T47D (cell line): ENCODE data around the gene SSTR3.

Experiments
- DNase-seq, 2 experiments: peaks; one replicate each; pipeline versions ENCODE4 v3.0.0 to v3.0.0-alpha.2; 2011 to 2012; ENCODE audit warnings: low read depth in 1 of 2, low spot score in 1 of 2
- JUND ChIP-seq: IDR thresholded peaks from 2 replicates; pipeline ENCODE4 v1.6.1; 2012; ENCODE audit warnings: low read depth
- in situ Hi-C: cut with HindIII; loops from 2 replicates; pipeline ENCODE4 v1.10.0; 2016; ENCODE audit warnings: low sequenced_read_pairs, low pct_unique_long_range_greater_than_20kb

The SSTR3 gene

DNA sequence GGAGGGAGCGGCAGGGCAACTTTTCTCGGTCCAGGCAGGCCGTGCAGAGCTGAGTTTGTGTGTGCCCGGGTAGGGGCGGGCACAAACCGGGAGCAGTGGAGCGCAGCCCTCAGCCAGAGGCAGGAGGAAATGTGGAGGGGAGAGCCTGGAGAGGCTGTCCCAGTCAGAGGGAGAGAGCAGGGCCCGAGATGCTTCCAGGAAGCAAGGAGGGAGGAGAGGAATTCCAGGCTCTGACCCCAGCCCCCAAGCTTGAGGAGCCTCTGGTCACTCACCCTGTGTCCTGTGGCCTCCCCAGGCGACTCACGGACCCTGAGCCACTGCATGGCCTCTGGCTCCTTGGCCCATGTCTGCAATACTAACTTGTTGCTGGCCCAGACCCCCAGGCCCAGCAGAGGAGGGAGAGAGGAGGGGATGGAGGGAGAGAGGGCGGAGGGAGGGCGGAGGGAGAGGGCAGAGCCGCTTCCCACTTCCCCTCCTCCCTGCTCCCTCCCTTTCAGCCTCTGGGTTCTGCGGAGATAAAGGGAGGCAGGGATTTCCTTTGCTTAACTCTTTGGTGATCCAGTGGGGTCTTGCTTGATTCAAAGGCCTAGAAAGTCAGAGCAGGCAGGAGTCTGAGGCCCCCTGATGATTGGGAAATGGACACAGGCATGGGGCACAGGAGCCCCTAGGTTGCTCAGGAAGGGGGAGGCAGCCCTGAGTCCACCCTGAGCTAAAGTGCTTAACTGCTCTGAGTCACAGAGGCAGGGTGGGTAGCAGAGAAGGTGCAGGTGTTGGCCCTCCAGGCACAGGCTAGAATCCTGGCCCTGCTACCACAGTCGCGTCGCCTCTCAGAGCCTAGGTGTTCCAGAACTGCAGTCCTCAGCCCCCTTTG, 24.2 kb downstream of the SSTR3 start, which contains the start of gene C1QTNF6:
Gene C1QTNF6, minus strand, starts transcription at position 357 of the 871 bp plus-strand sequence. Its CDS starts 34 bp downstream, at position 323.
- DNase-seq: peak in 1 of 2 experiments; percentile 47
- in situ Hi-C loops: no loop called here
- no peak for TF ChIP-seq JUND

GRCh38 chr22:37187552-37187890, 24.8 kb downstream of the SSTR3 start:
- DNase-seq: peak in 1 of 2 experiments; percentile 42
- in situ Hi-C loops: no loop called here
- no peak for TF ChIP-seq JUND

DNA sequence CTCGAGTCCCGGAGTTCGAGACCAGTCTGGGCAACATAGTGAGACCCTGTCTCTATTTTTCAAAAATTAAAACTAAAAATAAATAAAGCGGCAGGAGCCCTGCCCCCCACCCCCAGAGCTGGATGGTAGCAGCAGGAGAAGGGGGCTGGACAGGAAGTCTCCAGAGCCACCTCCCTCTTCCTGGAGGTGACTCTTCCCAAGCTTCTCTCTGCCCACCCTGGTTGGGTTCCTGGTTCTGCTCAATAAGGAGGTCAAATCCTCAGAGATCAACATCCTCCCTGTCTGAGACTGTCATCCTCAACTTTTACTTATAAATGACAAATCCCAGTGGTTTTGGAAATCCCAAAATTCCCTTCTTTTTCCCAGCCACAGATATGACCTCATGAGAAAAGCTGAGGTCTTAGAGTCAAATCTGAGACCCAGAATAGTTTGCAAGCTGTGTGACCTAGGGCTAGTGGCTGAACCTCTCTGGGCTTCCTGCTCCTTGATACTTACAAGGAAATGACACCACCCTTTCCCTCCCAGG, 25.2 kb downstream of the SSTR3 start:
- no peak for DNase-seq
- no peak for TF ChIP-seq JUND
- in situ Hi-C loops: no loop called here

DNA sequence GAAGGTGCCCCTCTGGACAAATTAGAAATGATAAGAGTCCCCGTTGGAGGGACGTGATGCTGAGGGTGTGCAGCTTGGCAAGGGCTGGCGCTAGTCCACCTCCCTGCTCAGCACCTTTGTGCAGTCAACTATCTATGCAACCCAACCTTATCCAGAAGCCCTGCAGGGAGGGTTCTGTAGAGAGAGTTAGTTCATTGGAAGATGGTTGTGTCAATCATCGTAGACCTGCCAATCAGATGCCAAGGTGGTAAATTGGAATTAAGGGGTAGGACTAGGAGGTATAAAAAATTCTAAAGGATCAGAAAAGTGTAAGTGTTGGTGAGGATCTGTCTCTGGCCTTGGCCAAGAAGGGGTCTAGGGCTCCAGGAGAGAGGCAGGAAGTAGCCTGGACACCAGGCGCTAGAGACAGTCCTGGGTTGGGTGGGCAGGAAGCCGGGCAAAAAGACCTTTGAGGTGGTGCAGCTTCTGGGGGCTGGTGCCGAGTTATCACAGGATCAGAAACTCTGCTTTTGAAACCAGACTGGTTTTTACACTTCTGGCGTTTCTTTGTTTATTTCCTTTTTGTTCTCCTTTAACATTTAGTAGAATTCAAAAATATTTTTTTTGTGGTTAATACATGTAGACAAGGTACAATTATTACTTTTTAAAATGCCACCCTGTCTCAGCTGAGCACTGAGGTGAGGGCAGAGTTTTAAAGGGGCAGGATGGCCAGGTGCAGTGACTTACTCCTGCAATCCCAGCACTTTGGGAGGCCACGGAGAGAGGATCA, 25.9 kb downstream of the SSTR3 start:
- peak; percentile 65 to 92 for DNase-seq
- no peak for TF ChIP-seq JUND
- in situ Hi-C loops: no loop called here

DNA sequence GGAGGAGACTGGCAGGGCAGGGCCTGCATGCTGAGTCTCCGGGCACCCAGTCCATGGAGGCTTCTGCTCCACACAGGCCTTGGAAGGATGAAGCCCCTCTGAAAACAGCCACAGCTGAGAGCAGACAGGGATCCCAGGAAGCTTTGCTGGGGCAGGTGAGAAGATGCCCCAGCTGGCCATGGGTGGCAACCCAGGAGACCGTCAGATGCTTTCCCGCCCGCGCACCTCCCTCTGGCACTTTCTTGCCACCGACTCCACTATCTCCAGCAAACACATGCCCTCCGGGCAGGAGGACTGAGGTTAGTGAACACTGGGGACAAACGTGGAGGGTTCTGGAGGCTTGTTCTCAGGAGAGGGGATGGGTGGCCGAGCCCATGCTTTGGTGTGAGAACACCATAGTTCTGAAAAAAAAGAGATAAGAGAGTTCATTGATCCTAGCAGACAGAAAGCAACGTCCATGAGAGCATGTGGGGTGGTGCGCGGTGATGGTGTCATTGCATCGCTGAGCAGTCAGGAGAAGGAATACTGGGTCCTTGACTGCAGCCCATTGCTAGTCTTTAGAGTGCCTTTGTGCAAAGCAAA, 26.5 kb downstream of the SSTR3 start:
- in situ Hi-C loops: no loop called here
- DNase-seq: no peak
- no peak for TF ChIP-seq JUND

GRCh38 chr22:37184816-37185541, 27.3 kb downstream of the SSTR3 start:
- DNase-seq: no peak
- in situ Hi-C loops: no loop called here
- no peak for TF ChIP-seq JUND

- no peak for DNase-seq
- TF ChIP-seq JUND: no peak
- in situ Hi-C loops: no loop called here
These were observed 27.9 kb downstream of the SSTR3 start for GRCh38 chr22:37184380-37184755.

DNA sequence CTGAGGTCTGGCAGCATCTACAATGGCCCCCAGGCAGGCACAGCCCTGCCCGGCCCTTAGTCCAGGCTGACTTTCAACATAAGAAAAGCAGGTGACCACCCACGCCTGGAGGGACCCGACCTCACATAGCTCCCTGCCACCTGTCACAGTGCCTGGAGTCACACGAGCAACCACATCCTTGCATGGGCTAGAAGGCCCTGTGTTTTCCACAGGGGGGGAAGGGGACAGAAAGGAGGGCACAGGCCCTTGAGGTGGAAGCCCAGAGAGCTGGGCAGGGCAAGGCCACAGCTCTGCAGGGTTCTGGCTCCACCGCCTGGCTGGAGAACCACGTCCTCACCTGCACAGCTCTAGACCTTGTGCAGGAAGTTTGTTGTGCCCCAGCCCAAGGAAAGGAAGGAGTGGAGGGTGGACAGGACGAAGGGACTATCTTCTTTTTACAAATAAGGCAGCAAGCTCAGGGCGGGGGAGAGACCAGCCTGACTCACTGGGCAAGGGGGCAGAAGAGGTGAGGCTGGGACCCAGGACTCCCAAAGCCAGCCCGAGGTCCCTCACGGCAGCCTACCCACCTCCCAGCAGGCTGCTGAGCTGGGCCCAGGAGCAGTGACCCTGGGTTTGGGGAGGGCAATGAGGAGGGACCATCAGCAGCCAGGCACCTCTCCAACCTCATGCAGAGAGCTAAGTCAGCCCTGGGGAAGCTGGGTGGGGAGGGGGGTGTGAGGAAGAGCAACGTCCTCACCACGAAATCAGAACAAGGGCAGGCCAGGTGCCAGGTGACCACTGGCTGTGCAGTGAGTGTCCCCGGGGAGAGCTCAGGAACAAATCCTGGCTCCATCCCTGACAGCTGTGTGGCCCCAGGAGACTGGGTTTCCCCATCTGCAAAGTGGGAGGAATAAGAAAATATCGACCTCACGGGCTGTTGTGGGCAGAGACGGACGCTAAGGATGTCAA, 28.6 kb downstream of the SSTR3 start:
- in situ Hi-C loops: no loop called here
- no peak for TF ChIP-seq JUND
- DNase-seq: peak; percentile 31 to 46

DNA sequence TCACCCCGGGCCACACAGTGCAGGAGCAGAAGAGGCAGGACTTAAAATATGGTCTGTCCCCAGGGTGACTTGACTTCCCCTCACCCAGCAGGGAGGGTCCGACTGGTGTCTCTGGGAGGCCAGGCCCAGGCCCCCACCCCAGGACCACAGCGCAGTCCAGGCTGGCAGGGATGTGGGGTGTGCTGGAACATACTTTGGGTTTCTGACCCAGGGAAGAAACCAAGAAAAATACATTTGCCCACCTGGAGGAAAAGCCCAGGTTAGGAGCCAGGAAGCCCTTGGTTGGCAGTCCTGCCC, 29.4 kb downstream of the SSTR3 start:
- in situ Hi-C loops: no loop called here
- DNase-seq: no peak
- TF ChIP-seq JUND: no peak

DNA sequence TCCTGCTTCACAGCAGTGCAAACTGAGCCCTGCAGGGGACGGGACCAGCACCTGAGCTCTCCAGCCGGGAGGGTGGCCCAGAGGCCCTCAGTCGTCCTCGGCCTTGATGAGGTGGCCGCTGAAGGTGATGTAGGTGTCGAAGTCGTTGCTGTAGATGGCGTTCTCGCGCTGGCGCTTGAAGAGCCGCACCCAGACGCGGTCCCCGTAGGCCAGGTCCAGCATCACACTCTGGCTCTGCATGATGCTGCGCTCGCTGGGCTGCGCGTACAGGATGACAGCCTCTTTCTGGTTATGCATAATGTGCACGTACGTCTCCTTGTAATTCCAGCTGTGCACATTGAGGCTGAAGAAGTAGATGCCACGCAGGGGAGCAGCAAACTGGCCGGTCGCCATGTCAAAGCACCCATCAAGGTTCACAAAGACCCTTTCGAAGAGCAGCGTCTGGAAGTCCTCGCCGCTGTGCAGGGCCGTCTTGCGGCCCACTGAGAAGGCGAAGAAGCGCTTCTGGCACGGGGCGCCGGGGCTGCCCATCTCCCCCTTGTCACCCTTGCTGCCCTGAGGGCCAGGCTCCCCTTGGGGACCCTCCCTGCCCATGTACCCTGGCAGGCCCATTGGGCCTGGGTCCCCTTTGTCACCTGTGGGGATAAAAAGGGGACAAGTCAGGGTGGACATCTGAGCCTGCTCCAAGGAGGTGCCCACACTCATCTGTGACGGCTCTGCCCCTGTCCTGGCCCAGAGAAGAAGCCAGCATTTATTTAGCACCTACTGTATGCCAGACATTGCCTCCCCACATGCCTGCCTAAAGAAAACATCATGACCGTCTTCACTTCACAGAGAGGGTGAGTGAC, 30.0 kb downstream of the SSTR3 start:
- no peak for TF ChIP-seq JUND
- DNase-seq: no peak
- in situ Hi-C loops: no loop called here

- in situ Hi-C loops: no loop called here
- DNase-seq: no peak
- no peak for TF ChIP-seq JUND
These were observed 30.6 kb downstream of the SSTR3 start for GRCh38 chr22:37181681-37182080.
